GDM1 (cell line): ENCODE results near the gene TNS3.
"Not testable (repeated sequence)": the region's sequence is repeated elsewhere in the genome, so short reads cannot be mapped to it uniquely, and the experiment has no call there.

ENCODE experiments used
- DNase-seq: peaks from one replicate; lab custom pipeline; 2025; lab: John Stamatoyannopoulos, UW

TNS3 gene

DNA sequence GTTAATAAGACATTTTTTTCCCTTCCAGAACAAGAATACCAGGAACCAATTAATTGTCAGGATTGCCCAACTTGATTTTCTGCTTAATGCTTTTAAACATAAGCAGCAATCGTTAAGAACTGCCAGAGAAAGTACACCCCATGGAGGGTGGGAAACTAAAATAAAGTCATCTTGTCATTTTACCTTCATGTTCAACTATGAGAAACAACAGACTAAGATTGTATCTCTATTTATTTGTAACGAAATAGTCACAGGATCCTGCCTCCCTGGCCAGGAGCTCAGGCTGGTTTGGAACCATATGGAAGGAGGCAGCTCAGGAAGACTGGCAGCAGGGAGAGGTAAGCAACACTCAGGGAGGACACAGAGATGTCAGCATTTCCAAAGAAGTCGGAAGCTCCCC is 129.6 kb downstream of the TNS3 start:
- DNase-seq = no peak

- DNase-seq = no peak
Measured at GRCh38 chr7:47451851-47452205, 130.1 kb downstream of the TNS3 start.

DNA sequence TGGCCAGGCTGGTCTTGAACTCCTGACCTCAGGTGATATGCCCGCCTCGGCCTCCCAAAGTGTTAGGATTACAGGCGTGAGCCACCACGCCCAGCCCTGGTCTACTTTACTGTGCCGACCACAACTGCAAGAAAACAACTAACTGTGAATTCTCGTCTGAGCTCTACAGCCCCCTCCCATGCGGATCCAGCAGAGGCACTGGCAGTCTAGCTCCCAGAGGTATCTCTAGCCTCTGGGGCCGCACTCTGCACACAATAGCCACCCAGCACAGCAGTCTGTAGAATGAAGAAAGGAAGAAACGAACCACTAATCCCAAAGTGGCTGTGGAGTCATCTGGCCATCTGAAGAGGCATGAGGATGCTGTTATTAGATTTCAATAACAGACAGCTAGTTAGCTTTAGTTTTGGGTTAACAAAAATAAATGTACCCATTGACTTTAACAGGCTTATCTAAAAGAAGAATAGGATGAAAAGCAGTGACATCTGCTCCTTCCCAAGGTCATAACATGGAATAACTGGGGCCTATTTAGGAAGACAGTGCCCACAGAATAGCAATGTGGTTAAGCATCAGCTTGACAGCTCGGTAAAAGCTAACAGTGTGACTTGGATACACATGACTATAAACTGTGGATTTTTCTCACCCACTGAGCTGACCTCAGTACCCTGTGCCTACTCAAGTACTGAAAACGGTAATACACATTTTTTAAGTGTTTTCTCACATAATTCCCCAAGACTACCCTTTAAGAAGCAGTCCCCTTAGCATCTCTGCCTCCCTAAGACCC is 131.9 kb downstream of the TNS3 start:
- DNase-seq = no peak

DNA sequence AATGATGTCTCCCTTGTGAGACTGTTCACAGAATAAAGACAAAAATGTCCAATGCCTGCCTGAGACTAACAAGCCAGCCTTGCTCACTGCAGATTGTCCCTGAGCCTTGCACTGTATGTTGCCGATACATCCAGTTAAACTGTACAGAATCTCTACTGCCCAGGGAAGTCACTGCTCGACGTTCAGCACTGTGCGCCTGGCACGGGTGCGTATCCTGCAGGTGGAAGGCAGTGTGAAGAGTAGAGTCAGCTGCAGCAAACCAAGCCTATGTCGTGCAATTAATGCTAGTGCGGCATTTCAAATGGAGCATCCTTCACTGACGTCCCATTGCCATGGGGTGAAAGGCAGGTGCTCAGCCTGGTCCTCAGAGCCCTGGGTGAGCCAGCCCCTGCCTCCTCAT is 132.9 kb downstream of the TNS3 start:
- no peak for DNase-seq

GRCh38 chr7:47447621-47448349 is 134.1 kb downstream of the TNS3 start:
- no peak for DNase-seq

GRCh38 chr7:47446871-47447466 is 134.9 kb downstream of the TNS3 start:
- no peak for DNase-seq

DNA sequence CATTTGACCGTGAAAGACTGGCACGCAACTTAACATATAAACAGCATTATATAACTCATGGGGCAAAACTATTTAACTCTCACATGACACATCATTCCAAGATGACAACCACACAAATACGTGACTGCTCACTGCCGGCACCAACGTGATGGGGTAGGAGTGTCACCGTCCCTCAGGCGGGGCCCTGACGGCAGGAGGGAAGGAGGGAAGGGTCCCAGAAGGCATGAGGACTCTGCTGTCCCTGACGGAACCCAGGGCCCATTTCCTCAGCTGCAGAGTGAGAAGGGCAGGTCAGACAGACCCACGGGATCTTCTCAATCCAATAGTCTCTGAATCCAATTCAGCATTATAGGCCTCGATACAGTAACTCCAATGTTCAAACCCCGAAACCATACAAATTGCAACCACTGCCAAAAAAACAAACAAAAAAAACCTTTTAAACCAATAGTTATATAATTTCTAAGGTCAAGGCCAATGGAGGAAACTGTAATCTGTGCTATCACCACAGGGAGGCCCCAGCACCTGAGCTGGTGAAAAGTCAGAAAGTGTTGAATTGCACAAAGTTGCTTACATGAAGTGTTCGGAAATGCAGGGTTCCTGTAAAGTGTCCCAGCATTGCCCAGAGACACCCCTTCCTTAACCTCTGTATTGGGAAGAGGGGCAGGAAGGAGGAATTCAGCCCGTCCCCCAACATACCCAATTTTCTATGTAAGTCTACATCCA is 137.4 kb downstream of the TNS3 start:
- DNase-seq = no peak

- no peak for DNase-seq
Measured at GRCh38 chr7:47443049-47443448, 138.9 kb downstream of the TNS3 start.

DNA sequence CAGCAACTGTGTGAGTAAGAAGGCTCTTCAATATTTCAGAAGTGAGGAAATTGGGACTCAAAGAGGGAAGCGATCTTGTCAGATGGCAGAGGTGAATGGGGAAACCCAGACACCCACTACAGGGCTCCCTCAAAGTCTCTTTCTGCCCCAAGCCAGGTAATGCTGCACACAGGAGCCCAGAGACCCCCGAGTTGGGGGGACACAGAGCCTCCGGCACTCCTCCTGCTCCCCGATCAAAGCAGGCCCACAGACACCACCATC is 139.4 kb downstream of the TNS3 start:
- no peak for DNase-seq

- no peak for DNase-seq
Measured at GRCh38 chr7:47441796-47442604, 139.9 kb downstream of the TNS3 start.

- DNase-seq = not testable (repeated sequence)
Measured at GRCh38 chr7:47441048-47441447, 140.9 kb downstream of the TNS3 start.

GRCh38 chr7:47440320-47440719 is 141.6 kb downstream of the TNS3 start:
- no peak for DNase-seq

GRCh38 chr7:47439181-47439667 is 142.7 kb downstream of the TNS3 start:
- no peak for DNase-seq

GRCh38 chr7:47438411-47439029 is 143.4 kb downstream of the TNS3 start:
- DNase-seq = no peak

- no peak for DNase-seq
Measured at GRCh38 chr7:47435889-47436312, 146.0 kb downstream of the TNS3 start.

- no peak for DNase-seq
Measured at GRCh38 chr7:47433564-47433895, 148.4 kb downstream of the TNS3 start.

DNA sequence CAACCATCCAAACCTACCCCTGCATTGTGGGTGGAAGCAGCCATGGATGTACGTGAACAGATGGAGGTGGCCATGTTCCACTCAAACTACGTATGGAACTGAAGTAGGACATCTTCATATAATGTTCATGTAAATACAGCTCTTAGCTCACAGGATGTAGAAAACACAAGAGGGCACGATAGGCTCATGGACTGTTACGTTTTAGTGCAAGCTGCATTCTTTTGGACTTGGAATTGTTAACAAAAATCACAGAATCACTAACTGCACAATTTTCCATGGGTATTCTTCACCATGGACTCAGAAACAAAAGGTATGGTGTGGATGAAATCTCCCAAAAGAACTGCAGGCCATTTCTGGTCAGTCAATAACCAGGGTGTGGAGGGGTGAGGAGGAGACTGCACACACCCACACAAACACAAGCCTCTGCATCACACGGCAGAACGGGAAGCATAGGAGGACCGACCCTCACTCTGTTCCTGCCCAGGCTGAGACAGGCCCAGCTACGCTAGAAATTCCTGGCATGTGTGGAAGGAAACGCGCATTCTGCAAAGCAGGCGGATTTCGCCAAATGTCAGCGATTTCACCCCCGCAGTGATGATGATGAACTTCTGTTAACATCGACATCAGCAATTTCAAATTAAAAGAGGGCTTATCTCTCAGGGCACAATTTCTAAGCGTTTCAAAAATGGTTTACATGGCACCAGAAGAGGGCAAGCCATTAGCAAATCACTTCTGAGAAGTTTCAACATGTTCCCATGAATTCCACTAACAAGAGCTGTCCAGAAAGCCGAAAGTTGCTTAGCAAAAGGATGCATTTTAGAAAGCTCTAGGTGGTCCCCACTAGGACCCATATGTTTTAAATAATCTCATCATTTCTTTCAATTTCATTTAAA is 149.0 kb downstream of the TNS3 start:
- no peak for DNase-seq

GRCh38 chr7:47430422-47430821 is 151.5 kb downstream of the TNS3 start:
- DNase-seq = no peak

DNA sequence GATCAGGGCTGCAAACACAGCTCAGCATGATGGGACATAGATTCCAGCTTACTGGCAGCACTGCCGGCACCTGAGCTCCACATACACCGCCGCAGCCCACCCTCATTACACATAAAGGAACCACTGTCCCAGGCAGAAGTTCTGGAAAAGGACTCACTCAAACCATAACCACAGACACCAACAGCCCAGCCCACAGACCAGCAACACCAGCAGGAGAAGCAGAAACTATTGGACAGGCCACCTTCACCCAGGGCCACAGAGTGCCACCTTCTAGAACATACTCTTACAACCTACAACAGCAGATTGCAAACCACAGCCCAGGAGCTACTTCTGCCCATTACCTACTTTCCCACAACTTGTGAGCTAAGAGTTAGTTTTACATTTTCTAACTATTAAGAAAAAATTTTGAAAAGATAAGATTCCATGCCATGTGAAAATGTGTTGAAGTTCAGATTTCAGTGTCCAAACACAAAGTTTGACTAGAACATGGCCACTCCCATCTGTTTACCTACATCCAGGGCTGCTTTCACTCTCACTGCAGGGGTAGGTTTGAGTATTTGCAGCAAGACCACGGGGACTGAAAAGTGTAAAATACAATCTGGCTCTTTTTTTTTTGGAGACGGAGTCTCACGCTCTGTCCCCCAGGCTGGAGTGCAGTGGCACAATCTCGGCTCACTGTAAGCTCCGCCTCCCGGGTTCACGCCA is 153.0 kb downstream of the TNS3 start:
- no peak for DNase-seq
